Right lobe of liver (tissue), 6 donors: ENCODE results near the gene MED12. TPM values are rescaled to one million over a fixed set of nuclear protein-coding genes. Genes with fewer than 3 reads are reported as not detected.
"Not testable (repeated sequence)": the region's sequence is repeated elsewhere in the genome, so short reads cannot be mapped to it uniquely, and the experiment has no call there.

Experiments used
- ATAC-seq, 4 donors: fragments of 200-7000 bp; cut with Tn5 transposase; one replicate each; pipeline ENCODE4 v1.9.1; 2020; ENCODE audit warnings: mild to moderate bottlenecking in 4 of 4, moderate library complexity in 4 of 4
- DNase-seq, 3 donors: peaks; one replicate each; pipeline ENCODE4 v3.0.0-alpha.2; 2020
- H3K27ac ChIP-seq, 3 donors: fragments of 200-600 bp; one replicate each; pipeline ENCODE4 v1.8.0; 2022
- H3K27me3 ChIP-seq, 2 donors: fragments of 200-600 bp; one replicate each; pipeline ENCODE4 v1.8.0; 2022
- H3K36me3 ChIP-seq, 4 donors: fragments of 200-600 bp; sonication (generic) in 1 of 4; one replicate each; pipeline versions ENCODE4 v1.5.1 to v1.8.0; 2017 to 2022; ENCODE audit warnings: control low read depth in 1 of 4
- H3K4me1 ChIP-seq, 4 donors: fragments of 200-600 bp; sonication (generic) in 1 of 4; one replicate each; pipeline versions ENCODE4 v1.5.1 to v1.8.0; 2017 to 2022; ENCODE audit warnings: control low read depth in 1 of 4
- H3K4me3 ChIP-seq, 3 donors: fragments of 200-600 bp; one replicate each; pipeline ENCODE4 v1.8.0; 2022
- H3K9me3 ChIP-seq, 4 donors: fragments of 200-600 bp; sonication (generic) in 1 of 4; one replicate each; pipeline versions ENCODE4 v1.5.1 to v1.8.0; 2017 to 2022; ENCODE audit warnings: control low read depth in 1 of 4
- CTCF ChIP-seq, 4 donors: fragments of 200-600 bp in 3 of 4; fragments of 450-650 bp in 1 of 4; IDR thresholded peaks; one replicate each; pipeline versions ENCODE4 v1.5.1 to v1.8.0; 2016 to 2022; ENCODE audit warnings: antibody characterized with exemption in 4 of 4, mild to moderate bottlenecking in 2 of 4
- POLR2A ChIP-seq: fragments of 450-650 bp; IDR thresholded peaks from one replicate; pipeline ENCODE4 v1.6.1; 2017; ENCODE audit warnings: antibody characterized with exemption, mild to moderate bottlenecking
- WGBS: methylation state at CpG from one replicate; pipeline ENCODE4 v1.1.6; 2018; ENCODE audit warnings: low coverage, low lambda C conversion rate; ENCODE audit not compliant: insufficient coverage; ENCODE audit errors: missing lambda C conversion rate; 5-methylcytosine and 5-hydroxymethylcytosine counted together
- intact Hi-C, 2 donors: fragments of 100-400 bp; cut with DNase I; formaldehyde crosslinking; loops; one replicate each; pipeline versions ENCODE4 v1.11.2 to v1.14.1; 2022
- total RNA-seq, 6 experiments: library from RNA; depleted of rRNA in 2 of 6; stranded (reverse); fragments of >200 nt in 2 of 6; fragmentation: NEBNext Ultra II Directional in 3 of 6; extraction: Animal tissue kit (Norgen Biotek cat#: 25700) in 3 of 6; gene quantifications; one replicate each; pipeline versions ENCODE4 v1.1.0 to v1.2.4, GENCODE V29; 2016 to 2023
- donor health status: DM: no; HTN: yes; CAD: no.
- donor health status: DM: no; HTN: no; CAD: no.
- donor health status: DM: no; HTN: no; CAD: no.
- donor health status: DM: no; HTN: yes; CAD: no.
- donor health status: DM: no; HTN: yes; CAD: no.

The MED12 gene
- total RNA-seq, 6 experiments from 2014 or later: 7.8 to 16.3 (median 12.5) TPM

DNA sequence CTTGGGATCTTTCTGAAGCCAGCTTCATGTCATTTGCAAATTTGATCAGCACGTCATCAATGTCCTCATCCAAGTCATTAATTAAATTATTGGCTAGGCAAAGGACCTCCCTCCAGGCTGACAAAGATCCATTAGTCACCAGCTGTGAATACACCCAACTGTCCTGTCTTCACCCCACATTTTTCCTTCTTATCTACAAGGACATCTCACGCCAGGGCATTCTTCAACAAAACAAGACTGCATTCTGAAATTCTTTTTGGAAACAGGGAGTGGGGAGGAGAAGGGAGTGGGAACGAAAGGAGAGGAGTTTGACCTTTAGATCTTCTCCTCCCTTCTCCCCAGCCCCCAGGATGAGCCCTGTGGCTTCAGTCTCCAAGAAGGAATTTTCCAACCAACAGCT is 58.9 kb downstream of the MED12 start:
- TF ChIP-seq POLR2A: no peak
- TF ChIP-seq CTCF (IDR thresholded peaks at IDR 0.05): no peak
- DNase-seq (no peak), ATAC-seq (no peak)
- intact Hi-C loops: loop anchor here in 1 of 2 donors (10.0 kb wide), 1 partner anchor 203 kb away; no protein-coding TSS in a partner anchor
- Histone ChIP-seq H3K36me3 (no peaks in the 10 kb centered on the region), H3K9me3 (no peaks in the 10 kb centered on the region), H3K27me3 (no peaks in the 10 kb centered on the region), H3K27ac (no peak overlapping the region), H3K4me1 (peaks cover 0 to 13% (median 0%) of the 10 kb centered on the region in 4 donors), H3K4me3 (no peak overlapping the region)
- whole genome bisulfite sequencing: 33% methylated on average over 3 of the region's 3 CpGs

DNA sequence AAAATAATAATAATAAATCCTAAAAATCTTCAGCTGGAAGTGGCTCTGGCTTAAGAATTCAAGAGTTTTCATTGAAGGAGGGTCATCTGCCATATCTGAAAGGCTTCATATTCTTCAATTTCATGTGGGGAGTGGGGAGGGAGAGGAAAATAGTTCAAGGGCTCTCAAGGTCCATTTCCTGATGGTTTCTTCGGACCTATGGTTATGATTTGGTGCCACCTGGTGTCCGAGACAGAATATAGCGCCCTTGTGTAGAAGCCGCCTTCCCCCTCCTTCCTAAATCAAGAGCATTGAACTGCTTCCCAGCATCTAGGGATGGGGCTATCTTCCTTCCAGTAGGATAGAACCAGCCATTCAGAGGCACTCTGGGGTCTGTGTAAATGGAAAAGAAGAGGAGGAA is 60.5 kb downstream of the MED12 start:
- TF ChIP-seq CTCF (IDR thresholded peaks at IDR 0.05) (peak; percentile 68 to 83 (median 76)), POLR2A (no peak)
- DNase-seq (peak in 2 of 3 donors; percentile 37 to 49), ATAC-seq (peak; percentile 53 to 69 (median 58))
- Histone ChIP-seq H3K27me3 (no peaks in the 10 kb centered on the region), H3K27ac (no peak overlapping the region), H3K36me3 (no peaks in the 10 kb centered on the region), H3K4me3 (no peak overlapping the region), H3K4me1 (peaks cover 0 to 13% (median 0%) of the 10 kb centered on the region in 4 donors), H3K9me3 (no peaks in the 10 kb centered on the region)
- intact Hi-C loops: loop anchor here in 1 of 2 donors (10.0 kb wide), 1 partner anchor 204 kb away; no protein-coding TSS in a partner anchor
- 4% methylated on average over 4 of the region's 4 CpGs for WGBS

DNA sequence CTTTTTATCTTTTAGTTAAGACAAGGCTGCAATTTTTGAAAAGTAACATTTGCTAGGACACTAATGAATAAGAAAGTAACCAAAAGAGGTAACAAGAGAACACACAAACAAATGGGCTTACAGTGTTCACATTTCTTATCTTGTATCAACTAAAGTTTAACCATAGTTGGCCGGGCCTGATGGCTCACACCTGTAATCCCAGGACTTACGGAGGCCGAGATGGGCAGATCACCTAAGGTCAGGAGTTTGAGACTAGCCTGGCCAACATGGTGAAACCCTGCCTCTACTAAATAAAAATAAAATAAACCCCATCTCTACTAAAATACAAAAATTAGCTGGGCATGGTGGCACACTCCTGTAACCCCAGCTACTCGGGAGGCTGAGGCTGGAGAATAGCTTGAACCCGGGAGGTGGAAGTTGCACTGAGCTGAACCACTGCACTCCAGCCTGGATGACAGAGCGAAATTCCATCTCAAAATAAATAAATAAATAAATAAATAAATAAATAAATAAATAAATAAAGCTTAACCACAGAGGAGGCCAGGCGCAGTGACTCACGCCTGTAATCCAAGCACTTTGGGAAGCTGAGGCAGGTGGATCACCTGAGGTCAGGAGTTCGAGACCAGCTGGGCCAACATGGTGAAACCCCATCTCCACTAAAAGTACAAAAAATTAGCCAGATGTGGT is 62.3 kb downstream of the MED12 start:
- DNase-seq (peak in 1 of 3 donors; percentile 58), ATAC-seq (peak; percentile 2 to 42 (median 18))
- H3K27me3 ChIP-seq, H3K36me3 ChIP-seq, intact Hi-C loops, H3K4me3 ChIP-seq, H3K9me3 ChIP-seq: not testable (repeated sequence)
- Histone ChIP-seq H3K27ac (peak overlapping the region in 2 of 3 donors; percentile 75 to 80), H3K4me1 (peaks cover 0 to 13% (median 0%) of the 10 kb centered on the region in 4 donors)
- 47% methylated on average over 9 of the region's 9 CpGs for WGBS

DNA sequence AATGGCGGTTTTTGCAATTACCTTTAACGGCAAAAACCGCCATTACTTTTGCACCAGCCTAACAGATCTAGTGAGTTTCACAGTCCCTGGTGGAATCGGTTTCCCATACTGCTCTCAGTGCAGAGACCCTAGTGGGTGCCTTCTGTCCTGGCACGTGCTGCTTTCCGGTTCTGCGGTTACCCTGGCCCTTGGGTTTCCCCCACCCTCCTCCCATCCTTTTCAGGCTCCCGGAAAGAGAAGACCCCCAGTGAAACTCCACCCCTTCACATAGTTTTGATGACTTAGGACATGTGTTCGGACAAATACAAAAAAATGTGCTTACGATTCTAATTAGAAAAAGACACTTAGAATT is 63.1 kb downstream of the MED12 start:
- Histone ChIP-seq H3K4me3 (peak overlapping the region; percentile 25 to 51 (median 45)), H3K36me3 (no peaks in the 10 kb centered on the region), H3K27me3 (no peaks in the 10 kb centered on the region), H3K27ac (peak overlapping the region; percentile 75 to 80 (median 75)), H3K9me3 (no peaks in the 10 kb centered on the region), H3K4me1 (peaks cover 0 to 13% (median 0%) of the 10 kb centered on the region in 4 donors)
- TF ChIP-seq POLR2A: no peak
- ATAC-seq (peak; percentile 8 to 31 (median 22)), DNase-seq (no peak)
- intact Hi-C loops: no loop called here
- 15% methylated on average over 6 of the region's 10 CpGs for WGBS

- WGBS: 13% methylated on average over 38 of the region's 42 CpGs
- H3K27ac ChIP-seq: peak overlapping the region; percentile 75 to 81 (median 80)
- H3K27me3 ChIP-seq: no peaks in the 10 kb centered on the region
- intact Hi-C loops: no loop called here
- DNase-seq: peak; percentile 74 to 89 (median 86)
- peak overlapping the region; percentile 25 to 51 (median 45) for H3K4me3 ChIP-seq
- peak; percentile 85 to 89 (median 86) for ATAC-seq
- H3K36me3 ChIP-seq: no peaks in the 10 kb centered on the region
- H3K9me3 ChIP-seq: no peaks in the 10 kb centered on the region
- TF ChIP-seq CTCF (IDR thresholded peaks at IDR 0.05) (no peak), POLR2A (peak; percentile 90)
- peaks cover 0 to 13% (median 0%) of the 10 kb centered on the region in 4 donors for H3K4me1 ChIP-seq
Measured at GRCh38 chrX:71181910-71182799, 63.8 kb downstream of the MED12 start.
